ENCODE results near the gene CERS5.

The CERS5 gene

DNA sequence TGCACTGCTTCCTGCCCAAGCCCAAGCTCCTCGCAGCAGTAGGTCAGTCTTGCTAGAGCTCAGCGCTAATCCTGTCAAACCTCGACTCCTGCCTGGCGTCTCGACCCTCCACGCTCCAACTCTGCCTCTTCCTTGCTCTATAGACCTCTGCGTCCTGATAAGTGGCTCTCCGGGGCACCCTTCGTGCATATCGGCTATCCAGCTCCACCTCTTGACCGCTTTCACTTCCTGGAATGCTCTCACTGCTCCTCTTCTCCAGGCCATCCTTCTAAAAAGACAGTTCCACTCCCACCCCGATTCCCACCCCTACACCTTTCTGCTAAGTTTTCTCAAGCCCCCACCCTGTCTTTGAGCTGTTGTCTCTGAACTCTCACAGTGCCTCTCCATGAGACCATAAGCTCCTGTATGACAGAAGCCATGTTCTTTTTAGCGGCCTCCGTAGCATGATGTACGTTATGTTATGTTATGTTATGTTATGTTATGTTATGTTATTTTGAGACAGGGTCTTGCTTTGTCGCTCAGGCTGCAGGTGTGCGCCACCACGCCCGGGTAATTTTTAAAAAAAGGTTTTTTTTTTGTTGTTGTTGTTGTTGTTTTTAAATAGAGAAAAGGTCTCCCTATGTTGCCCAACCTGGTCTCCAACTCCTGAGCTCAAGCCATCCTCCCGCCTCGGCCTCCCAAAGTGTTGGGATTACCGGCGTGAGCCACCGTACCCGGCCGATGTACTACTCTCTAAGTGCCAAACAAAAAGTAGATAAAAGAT is 54.5 kb downstream of the CERS5 start:
- no peaks in the 10 kb centered on the region for H4K20me1 ChIP-seq (ENCODE audit: low read depth, low read length)
- no peaks in the 10 kb centered on the region for H3K27me3 ChIP-seq (ENCODE audit: low read length)
- H3K9me2 ChIP-seq (replicated peaks; ENCODE audit: insufficient read depth, low read length), result no peaks in the 10 kb centered on the region
- no peaks in the 10 kb centered on the region for H3F3A ChIP-seq (ENCODE audit: insufficient read depth)
- peak overlapping the region; percentile 53 for H3K27ac ChIP-seq (ENCODE audit: low read depth, low read length)
- peak overlapping the region; percentile 59 for H3K4me3 ChIP-seq (ENCODE audit: insufficient read depth, low read length, poor library complexity, severe bottlenecking)
- peak overlapping the region; percentile 1 for H2AFZ ChIP-seq (ENCODE audit: low read depth, low read length, severe bottlenecking)
- H3K79me2 ChIP-seq (ENCODE audit: insufficient read depth, low read length), result peaks cover 51% of the 10 kb centered on the region
- H3K9me3 ChIP-seq (ENCODE audit: insufficient read depth, low read length), result no peaks in the 10 kb centered on the region
- no peaks in the 10 kb centered on the region for H3K36me3 ChIP-seq (ENCODE audit: low read length)
- H3K4me2 ChIP-seq (ENCODE audit: low read depth, low read length, poor library complexity, severe bottlenecking), result peak overlapping the region; percentile 67
- H3K9ac ChIP-seq (ENCODE audit: low read length), result peak overlapping the region; percentile 71
- TF ChIP-seq, protein P1, sequence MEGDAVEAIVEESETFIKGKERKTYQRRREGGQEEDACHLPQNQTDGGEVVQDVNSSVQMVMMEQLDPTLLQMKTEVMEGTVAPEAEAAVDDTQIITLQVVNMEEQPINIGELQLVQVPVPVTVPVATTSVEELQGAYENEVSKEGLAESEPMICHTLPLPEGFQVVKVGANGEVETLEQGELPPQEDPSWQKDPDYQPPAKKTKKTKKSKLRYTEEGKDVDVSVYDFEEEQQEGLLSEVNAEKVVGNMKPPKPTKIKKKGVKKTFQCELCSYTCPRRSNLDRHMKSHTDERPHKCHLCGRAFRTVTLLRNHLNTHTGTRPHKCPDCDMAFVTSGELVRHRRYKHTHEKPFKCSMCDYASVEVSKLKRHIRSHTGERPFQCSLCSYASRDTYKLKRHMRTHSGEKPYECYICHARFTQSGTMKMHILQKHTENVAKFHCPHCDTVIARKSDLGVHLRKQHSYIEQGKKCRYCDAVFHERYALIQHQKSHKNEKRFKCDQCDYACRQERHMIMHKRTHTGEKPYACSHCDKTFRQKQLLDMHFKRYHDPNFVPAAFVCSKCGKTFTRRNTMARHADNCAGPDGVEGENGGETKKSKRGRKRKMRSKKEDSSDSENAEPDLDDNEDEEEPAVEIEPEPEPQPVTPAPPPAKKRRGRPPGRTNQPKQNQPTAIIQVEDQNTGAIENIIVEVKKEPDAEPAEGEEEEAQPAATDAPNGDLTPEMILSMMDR (IDR thresholded peaks at IDR 0.05; ENCODE audit: insufficient read depth, low read length, poor library complexity, severe bottlenecking), result no peak
- TF ChIP-seq EZH2phosphoT487 (conservative IDR thresholded peaks at IDR 0.05; ENCODE audit: low read length), result no peak

DNA sequence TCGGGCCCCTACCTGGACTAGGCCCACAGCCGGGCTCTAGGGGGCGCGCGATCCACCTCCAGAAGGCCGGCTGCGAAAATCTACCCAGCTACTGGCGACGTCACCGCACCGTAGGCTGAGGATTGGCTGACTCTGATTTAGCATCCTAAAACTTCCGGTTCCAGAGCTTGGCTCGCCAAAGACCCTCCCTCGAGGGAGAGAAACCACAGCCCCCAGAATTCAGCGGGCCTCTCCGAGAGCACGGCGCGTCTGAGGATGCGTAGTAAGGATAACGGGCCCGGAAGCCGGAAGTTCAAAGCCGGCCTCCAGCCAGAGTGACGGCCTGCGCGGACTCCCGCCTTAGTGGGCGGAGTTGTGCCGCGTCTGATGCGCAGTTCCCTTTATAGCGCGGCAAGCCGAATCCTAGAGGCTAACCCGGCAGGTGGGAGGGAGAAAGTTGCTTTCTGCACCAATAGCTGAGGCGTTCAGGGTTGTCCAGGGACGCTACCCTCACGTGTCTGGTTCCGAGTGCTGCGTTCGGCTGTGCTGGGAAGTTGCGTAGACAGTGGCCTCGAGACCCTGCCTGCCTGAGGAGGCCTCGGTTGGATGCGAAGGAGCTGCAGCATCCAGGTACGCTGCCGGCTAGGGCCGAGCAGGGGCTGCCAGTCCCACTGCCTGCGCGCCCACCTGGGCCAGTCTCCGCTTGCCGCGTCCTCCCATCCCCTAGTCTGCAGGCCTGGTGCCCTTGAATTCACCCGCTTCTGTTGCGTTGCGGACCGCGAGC is 55.3 kb downstream of the CERS5 start, which contains the start of gene COX14:
Gene COX14, plus strand, starts transcription at position 544 of the 763 bp plus-strand sequence. CDS start 7,808 bp downstream, outside the sequence.
- H3K9me3 ChIP-seq (ENCODE audit: insufficient read depth, low read length), result no peaks in the 10 kb centered on the region
- H3K36me3 ChIP-seq (ENCODE audit: low read length), result no peaks in the 10 kb centered on the region
- H3F3A ChIP-seq (ENCODE audit: insufficient read depth), result no peaks in the 10 kb centered on the region
- peak within 1 kb of the TSS; percentile 67 for H3K4me2 ChIP-seq (ENCODE audit: low read depth, low read length, poor library complexity, severe bottlenecking)
- peak within 1 kb of the TSS; percentile 59 for H3K4me3 ChIP-seq (ENCODE audit: insufficient read depth, low read length, poor library complexity, severe bottlenecking)
- peak within 1 kb of the TSS; percentile 71 for H3K9ac ChIP-seq (ENCODE audit: low read length)
- H3K27ac ChIP-seq (ENCODE audit: low read depth, low read length), result peak within 1 kb of the TSS; percentile 53
- peaks cover 44% of the 10 kb centered on the region for H3K79me2 ChIP-seq (ENCODE audit: insufficient read depth, low read length)
- no peaks in the 10 kb centered on the region for H3K9me2 ChIP-seq (replicated peaks; ENCODE audit: insufficient read depth, low read length)
- H3K27me3 ChIP-seq (ENCODE audit: low read length), result no peaks in the 10 kb centered on the region
- H2AFZ ChIP-seq (ENCODE audit: low read depth, low read length, severe bottlenecking), result peak within 1 kb of the TSS; percentile 95
- TF ChIP-seq EZH2phosphoT487 (conservative IDR thresholded peaks at IDR 0.05; ENCODE audit: low read length), result no peak
- TF ChIP-seq, protein P1 (IDR thresholded peaks at IDR 0.05; ENCODE audit: insufficient read depth, low read length, poor library complexity, severe bottlenecking), result no peak
- H4K20me1 ChIP-seq (ENCODE audit: low read depth, low read length), result no peaks in the 10 kb centered on the region

DNA sequence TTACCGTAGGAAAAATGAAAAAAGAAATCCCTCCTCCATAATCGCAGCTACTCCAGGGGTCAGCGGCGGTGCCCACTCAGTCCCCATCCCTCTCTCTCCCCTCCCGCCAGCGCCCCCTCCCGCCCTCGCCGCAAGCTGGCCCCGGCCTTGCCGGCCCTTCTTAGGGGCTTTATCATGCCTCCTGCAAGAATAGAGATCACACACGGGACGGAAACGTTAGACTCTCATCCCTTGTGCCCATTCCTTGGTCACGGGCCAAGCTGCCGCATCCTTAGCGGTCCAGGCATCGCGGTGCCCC is 55.8 kb downstream of the CERS5 start:
- Histone ChIP-seq H3K79me2 (ENCODE audit: insufficient read depth, low read length) (peaks cover 38% of the 10 kb centered on the region), H3K36me3 (ENCODE audit: low read length) (no peaks in the 10 kb centered on the region), H3K9me2 (replicated peaks; ENCODE audit: insufficient read depth, low read length) (no peaks in the 10 kb centered on the region), H3K27me3 (ENCODE audit: low read length) (no peaks in the 10 kb centered on the region), H4K20me1 (ENCODE audit: low read depth, low read length) (no peaks in the 10 kb centered on the region), H3K9ac (ENCODE audit: low read length) (peak overlapping the region; percentile 44), H2AFZ (ENCODE audit: low read depth, low read length, severe bottlenecking) (peak overlapping the region; percentile 95), H3K27ac (ENCODE audit: low read depth, low read length) (no peak overlapping the region), H3F3A (ENCODE audit: insufficient read depth) (no peaks in the 10 kb centered on the region), H3K4me3 (ENCODE audit: insufficient read depth, low read length, poor library complexity, severe bottlenecking) (peak overlapping the region; percentile 46), H3K4me2 (ENCODE audit: low read depth, low read length, poor library complexity, severe bottlenecking) (peak overlapping the region; percentile 63), H3K9me3 (ENCODE audit: insufficient read depth, low read length) (no peaks in the 10 kb centered on the region)
- TF ChIP-seq, protein P1 (IDR thresholded peaks at IDR 0.05; ENCODE audit: insufficient read depth, low read length, poor library complexity, severe bottlenecking), result peak; percentile 99
- TF ChIP-seq EZH2phosphoT487 (conservative IDR thresholded peaks at IDR 0.05; ENCODE audit: low read length), result no peak

Data from SU-DHL-6 (cell line).